Measurements from ENCODE around the gene PTEN.

DNA sequence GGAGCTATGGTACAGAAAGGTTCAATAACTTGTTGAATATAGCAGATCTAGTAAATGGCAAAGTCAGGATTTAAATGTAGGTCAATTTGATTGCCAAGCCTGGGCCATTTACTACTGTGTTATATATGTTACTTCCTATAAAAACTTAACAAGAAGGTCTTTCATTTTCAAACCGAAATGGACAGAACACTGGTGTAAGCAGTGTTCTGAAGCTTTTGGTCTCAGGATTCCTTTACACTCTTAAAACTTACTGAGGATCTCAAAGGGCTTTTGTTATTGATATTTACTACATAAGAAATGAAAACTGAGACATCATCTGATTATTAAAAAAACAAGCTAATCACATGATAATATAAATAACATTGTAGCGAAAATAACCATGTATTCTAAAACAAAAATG lies 114.7 kb downstream of the PTEN start:
- TF ChIP-seq, protein P1, sequence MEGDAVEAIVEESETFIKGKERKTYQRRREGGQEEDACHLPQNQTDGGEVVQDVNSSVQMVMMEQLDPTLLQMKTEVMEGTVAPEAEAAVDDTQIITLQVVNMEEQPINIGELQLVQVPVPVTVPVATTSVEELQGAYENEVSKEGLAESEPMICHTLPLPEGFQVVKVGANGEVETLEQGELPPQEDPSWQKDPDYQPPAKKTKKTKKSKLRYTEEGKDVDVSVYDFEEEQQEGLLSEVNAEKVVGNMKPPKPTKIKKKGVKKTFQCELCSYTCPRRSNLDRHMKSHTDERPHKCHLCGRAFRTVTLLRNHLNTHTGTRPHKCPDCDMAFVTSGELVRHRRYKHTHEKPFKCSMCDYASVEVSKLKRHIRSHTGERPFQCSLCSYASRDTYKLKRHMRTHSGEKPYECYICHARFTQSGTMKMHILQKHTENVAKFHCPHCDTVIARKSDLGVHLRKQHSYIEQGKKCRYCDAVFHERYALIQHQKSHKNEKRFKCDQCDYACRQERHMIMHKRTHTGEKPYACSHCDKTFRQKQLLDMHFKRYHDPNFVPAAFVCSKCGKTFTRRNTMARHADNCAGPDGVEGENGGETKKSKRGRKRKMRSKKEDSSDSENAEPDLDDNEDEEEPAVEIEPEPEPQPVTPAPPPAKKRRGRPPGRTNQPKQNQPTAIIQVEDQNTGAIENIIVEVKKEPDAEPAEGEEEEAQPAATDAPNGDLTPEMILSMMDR (IDR thresholded peaks at IDR 0.05): no peak
- TF ChIP-seq POLR2A (IDR thresholded peaks at IDR 0.05): no peak

All from heart left ventricle (tissue), 13 donors.